NCI-H526 treated with DMSO at 0.1 percent for 48 hours (cell line): Measurements from ENCODE around the gene FEM1B.
A peak's percentile ranks its signal among the peaks of the same experiment; 100 is the strongest.
"Not testable (repeated sequence)": the region's sequence is repeated elsewhere in the genome, so short reads cannot be mapped to it uniquely, and the experiment has no call there.

ENCODE experiments used
- DNase-seq: peaks from one replicate; lab custom pipeline; 2025; lab: John Stamatoyannopoulos, UW

Gene FEM1B

DNA sequence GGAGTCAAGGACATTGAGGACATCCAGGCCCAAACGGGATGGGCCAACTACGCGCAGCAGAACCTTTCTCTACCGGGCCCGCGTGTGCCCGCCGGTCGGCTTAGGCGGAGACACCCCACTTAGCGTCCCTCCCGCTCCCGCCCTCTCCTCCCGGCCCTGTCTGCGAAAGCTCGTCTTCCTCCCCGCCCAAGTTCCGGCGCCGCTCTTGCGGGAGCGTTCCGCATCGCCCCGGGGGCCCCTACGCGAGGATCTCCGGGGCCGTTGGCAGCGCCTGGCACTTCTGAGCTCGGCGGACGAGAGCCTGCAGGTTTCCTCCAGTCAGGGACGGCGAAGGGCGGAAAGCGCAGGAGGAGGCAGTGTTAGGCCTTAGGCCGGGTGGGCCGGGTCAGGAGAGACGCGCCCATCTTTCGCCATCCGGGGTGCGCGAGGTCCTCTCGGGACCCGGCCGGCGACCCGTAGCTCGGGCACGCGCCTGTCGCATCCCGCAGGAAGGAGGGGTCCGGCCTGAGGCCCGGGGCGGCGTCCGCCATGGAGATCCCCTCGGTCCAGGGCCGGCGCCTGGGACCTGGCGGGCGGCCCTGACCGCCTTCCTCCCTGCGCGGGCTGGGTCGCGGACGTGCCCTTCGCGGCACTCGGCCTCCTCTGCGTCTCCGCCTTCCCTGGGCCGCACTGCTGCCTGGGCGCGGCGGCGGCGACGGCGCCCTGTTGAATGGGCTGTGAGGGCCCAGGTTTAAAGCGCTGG, at the start of gene FEM1B:
FEM1B (plus strand) TSS at position 143 of the 742 bp plus-strand sequence. CDS start 673 bp downstream, outside the sequence.
- peak; percentile 83 for DNase-seq

DNA sequence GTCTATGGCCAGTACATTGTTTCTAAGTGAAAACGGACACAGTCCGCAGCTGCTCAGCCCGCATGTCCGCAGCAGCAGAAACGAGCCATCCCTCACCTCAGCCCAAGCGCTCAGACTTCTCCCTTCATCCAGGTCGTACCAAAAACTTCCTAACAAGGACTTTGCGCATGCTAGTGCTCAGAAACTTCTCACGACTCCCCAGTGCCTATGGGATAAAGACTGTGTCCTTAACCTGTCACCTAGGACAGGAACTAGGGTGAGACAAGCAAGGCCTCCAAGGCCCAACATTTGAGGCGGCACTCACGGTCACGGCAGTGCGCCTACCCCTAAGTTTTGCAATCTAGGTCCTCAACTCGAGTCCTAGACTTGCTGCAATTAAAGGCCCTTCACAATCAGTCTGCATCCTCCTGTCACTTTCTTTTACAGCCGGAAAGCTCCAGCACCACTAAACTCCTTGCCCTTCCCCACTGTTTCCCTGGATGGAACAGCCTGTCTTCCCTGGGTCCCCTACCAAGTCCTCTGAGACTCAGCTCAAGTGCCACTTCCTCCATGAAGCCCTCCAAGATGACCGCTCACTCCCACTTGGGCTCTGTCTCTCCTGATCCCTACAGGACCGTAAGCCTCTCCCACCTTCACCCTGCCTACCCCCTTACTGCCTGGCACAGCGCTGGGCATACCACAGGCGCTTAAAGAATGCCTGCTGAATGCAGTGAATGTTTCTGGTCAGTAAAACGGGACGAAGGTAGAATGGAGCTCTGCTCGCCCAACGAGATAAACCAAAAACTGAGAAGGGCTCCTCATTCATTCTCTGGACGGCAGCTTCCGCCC, 49.2 kb upstream of the FEM1B start:
- no peak for DNase-seq

DNA sequence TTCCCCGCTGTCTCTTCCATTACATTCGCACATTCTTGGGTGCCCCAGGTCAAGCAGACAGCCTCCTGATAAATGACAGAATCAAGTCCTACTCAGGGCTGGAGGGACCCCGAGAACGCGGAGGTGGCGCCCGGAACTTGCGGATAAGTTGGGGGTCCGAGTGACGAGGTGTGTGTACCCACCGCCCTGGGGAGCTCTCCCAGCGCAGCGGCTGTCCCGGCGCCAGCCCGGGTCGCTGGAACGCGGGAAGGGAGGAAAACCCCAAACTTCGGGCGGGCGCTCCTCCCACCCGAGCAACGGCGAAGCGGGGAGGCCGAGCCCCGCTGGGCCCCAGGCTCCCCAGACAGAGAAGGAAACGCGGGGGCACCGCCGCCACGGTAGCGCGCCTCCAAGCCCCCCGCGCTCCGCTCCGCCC, 48.6 kb upstream of the FEM1B start:
- DNase-seq: no peak

DNA sequence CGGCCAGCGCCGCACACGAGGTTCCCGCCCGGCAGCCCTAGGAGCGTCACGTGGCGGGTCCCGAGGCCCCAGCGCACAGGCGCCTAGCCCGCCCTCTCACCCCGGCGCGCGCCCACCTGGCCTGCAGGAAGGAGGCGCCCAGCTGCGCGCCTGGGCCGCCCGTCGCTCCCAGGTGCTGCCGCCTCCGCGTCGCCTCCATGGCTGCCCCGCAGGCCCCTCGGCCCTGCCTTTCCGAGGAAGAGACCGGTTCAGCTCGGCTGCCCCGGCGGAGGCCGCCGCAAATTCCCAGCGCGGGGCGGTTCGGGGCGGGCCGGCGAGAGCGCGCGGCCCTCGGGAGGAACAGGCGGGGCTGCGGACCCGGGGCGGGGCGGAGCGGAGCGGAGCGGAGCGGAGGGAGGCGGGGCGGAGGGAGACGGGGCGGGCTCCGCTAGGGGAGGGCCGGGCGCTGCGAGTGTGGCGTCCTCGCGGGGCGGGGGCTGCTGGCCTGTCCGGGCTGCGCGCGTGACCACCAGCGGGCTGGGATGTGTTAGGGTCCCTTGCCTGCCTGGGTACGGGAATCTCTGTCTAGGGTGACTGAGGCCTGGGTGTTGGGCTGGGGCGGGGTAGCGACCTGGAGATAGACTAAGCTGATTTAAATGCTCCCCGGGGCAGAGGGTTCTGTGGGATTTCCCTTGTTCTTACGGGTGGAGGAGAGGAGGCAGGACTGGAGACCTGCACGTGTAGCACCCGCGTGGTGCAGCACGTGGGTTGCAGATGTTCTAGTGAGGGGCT, 48.0 kb upstream of the FEM1B start, which contains the start of gene CLN6:
CLN6 (minus strand) TSS at position 343 of the 771 bp plus-strand sequence; CDS start at position 199, 144 bp downstream.
- DNase-seq: peak; percentile 76

DNA sequence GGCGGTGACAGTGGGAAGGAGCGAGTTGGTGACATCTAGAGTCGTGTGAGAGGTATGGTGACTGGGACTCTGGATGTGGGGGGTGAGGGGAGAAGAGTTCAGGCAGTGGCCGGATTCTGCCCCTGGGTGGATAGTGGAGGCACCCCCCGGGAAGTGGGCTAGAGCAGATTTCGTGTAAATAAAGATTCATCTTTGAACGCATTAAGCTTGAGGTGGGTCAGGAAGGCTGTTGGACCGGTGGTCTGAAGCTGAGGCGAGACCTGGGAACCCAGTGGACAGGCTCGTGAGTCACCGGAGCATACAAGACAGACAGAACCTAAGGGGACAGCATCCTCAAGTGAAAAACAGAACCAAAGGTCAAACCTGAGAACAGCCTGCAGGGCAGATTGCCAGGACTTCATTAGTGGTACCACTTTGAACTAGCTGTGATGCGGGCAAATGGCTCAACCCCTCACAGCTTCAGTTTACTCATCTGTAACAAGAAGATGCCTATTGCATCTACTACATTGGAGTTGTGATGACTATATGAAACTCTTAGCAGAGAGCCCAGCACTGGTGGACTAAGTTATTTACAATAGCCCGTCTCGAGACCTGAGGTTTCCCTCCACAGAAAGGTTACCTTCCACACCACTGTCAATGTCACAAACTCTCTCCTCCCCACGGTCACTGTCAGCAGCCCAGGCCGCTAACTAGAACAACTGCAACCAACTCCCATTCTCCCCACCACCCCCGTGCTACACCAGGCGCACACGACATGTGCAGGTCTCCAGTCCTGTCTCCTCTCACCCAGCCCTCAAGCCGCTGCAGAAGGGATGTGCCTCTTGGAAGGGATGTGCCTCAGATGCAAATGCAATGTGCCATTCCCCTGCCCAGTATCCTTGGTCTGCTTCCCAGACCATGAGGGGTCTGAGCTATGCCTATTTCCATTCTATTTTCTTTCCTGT, 47.1 kb upstream of the FEM1B start:
- no peak for DNase-seq

DNA sequence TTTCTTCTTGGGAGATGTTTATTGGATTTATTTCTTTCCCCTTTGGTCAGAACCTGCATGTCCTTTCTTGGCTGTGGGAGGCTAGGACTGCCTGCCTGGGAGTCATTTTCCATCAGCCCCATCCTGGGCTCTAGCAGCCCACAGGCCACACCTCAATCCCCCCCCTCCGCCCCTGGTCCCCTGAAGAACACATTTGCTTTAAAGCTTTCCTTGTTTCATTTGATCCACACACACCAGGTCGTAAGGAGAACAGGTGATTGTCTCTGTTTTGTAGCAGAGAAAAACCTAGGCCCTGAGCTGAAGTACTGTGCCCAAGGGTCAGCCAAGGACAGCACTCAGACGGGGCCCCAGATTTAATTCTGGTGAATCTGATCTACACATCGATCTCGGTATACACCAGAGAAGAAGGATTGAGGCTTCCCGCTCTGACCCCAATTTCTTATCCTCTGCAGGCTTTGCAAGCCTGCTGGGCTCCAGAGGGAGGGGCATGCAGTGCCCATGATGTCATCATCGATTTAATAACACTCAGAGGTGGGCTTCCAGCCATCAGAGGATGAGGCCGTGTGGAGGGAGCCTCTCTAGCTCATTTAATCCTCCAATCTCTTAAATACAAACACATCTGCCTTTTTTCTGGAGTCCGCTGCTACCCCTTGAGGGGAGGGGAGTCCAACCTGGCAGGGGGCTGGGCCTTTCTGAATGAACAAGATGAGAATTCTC, 46.3 kb upstream of the FEM1B start:
- no peak for DNase-seq

DNA sequence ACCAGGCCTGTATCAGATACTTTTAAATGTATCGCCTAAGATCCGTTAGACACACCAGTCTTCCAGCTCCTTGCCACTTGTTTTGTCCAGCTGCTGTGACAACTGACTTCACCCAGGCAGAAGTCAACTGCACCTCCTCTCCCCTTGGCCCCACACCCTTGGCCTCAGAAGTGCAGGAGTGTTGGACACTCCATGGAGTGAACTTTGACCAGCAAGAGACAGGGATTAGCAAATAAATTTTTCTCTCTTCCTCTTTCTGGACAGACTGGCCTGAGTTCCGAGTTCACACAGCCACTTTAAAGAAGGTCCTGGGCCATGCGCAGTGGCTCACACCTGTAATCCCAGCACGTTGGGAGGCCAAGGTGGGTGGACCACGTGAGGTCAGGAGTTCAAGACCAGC, 45.1 kb upstream of the FEM1B start:
- DNase-seq: no peak

DNA sequence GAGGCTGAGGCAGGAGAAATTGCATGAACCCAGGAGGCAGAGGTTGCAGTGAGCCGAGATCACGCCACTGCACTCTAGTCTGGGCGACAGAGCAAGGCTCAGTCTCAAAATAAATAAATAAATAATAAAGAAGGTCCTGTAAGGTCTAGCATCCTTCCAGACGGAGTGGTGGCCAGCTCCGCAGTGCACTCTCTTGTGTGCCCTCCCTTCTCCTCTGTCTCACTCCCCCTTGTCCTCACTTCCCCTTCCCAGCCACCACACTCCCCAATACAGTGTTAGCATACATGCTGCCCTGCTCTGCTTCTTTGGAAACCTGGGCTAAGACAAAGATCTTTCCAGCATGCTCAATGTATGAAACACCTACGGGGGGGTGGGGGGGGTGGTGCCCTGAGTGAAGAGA, 44.6 kb upstream of the FEM1B start:
- no peak for DNase-seq

DNA sequence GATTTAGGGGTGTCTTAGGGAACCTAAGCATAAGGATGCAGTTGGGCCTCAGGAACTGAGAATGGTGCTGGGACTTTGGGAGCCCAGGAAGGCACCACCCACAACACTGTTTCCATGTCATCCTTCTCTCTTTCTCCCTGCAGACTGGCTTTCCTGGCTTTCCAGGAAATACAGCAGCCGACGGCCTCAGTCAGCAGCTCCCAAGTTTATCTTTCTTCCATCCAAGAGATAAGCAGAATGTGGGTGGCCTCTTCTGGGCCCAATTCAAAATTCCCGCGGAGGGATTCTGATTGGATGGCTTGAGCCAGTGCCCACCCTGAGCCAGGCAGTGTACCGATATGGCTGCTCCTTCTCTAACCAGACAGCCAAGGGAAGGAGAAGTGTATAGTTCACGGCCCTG, 43.5 kb upstream of the FEM1B start:
- no peak for DNase-seq

DNA sequence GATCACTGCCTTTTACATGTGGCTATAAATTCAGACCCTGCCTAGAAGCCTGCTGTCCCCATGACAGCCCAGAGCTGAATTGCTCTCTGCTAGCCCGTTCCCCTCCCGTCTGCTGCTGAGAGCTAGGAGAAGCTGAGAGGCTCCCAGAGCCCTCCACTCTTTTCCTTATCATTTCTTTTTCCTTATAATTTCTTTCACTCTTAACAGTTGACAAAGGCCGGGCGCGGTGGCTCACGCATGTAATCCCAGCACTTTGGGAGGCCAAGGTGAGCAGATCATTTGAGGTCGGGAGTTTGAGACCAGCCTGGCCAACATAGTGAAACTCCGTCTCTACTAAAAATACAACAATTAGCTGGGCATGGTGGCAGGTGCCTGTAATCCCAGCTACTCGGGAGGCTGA, 43.0 kb upstream of the FEM1B start:
- DNase-seq: not testable (repeated sequence)

DNA sequence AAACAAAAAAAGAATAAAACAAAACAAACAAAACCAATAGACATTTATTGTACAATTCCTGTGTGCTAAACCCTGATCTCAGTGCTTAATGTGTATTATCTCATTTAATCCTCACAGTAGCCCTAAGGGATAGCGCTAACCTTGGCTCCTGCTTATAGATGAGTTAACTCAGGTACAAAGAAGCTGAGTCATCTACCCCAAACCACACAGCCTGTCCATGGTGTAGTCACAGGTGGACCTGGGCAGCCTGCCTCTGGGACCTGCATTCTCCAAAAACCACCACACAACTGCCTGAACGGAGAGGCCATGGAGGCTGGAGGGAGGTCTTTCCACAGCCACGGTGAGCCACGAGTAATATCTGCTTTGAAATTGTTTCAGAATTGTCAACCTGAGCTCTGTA, 42.5 kb upstream of the FEM1B start:
- no peak for DNase-seq

DNA sequence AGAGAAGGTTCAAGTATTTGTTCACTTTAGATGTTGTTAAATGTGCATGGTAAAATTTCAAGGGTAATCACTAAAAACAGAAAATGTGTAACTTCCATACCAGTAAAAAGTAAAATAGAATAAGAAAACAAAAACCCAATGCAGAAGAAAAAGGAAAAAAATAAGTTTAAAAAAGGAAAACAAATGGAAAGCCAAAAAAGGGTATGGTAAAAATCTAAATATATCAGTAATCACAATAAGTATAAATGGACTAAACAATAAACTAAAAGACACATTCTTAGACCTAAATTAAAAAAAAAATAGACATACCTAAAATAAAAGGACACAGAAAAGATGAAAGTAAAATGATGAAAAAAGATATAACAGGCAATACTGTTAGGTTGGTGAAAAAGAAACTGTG, 38.5 kb upstream of the FEM1B start:
- no peak for DNase-seq

DNA sequence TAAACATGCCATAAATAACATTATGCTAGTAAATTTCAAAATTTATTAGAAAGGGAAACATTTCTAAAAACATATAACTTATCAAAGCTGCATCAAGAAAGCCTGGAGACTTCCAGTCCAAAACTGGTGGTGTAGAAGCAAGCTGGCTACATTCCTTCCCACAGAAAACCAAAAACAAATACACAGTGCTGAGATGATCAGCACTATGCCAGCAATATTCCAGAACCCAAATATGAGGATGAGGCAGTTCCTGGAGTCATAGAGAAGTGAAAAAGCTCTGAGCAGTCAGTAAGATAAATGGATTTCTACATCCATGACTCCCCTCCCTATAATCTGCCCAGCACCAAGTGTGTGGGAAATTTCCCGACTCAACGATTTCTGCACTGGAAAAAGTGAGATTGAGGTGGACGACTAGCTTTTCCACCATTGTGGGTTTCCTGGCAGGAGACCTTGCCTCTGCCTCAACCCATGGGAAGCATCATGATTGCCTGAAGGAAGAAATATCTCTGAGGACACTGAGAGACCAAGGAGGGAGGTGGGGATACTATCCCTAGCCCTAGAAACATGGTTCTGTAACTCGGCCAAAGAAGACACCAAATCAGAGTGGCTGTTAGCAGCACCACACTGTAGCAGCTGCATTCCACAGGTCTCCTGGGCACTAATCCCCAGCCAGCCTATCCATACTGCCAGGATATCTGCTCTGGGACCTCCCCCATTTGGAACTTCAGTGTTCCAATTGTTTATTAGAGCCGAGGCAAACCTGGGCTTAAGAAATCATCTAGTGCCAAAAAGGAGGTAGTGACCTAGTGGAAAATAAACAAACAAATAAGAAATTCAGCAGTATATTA, 36.2 kb upstream of the FEM1B start:
- DNase-seq: no peak

DNA sequence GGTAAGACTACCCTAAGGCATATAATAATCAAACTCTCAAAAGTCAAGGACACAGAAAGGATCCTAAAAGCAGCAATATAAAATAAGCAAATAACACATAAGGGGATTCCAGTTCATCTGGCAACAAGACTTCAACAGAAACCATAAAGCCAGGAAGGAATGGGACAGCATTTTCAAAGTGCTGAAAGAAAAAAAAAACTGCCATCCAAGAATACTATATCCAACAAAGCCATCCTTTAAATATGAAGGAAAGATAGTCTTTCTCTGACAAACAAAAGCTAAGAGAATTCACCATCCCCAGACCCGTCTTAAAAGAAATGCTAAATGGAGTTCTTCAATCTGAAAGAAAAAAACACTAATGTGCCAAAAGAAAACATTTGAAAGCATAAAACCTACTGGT, 33.3 kb upstream of the FEM1B start:
- no peak for DNase-seq

DNA sequence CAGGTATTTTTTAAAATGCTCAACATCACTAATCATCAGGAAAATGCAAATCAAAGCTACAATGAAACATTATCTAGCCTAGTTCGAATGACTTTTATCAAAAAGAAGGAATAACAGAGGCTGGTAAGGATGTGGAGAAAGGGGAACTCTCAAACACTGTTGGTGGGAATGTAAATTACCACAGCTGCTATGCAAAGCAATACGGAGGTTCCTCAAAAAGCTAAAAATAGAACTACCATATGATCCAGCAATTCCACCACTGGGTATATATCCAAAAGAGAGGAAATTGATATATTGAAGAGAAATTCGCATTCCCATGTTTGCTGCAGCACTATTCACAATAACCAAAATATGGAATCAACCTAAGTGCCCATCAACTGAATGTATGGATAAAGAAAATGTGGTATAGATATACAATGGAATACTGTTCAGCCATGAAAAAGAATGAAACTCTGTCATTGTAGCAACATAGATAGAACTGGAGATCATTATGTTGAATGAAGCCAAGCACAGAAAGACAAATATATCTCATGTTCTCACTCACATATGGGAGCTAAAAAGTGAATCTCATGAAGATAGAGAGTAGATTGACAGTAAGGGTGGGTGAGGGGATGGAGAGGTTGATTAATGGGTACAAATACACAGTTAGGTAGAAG, 28.4 kb upstream of the FEM1B start:
- peak; percentile 66 for DNase-seq

DNA sequence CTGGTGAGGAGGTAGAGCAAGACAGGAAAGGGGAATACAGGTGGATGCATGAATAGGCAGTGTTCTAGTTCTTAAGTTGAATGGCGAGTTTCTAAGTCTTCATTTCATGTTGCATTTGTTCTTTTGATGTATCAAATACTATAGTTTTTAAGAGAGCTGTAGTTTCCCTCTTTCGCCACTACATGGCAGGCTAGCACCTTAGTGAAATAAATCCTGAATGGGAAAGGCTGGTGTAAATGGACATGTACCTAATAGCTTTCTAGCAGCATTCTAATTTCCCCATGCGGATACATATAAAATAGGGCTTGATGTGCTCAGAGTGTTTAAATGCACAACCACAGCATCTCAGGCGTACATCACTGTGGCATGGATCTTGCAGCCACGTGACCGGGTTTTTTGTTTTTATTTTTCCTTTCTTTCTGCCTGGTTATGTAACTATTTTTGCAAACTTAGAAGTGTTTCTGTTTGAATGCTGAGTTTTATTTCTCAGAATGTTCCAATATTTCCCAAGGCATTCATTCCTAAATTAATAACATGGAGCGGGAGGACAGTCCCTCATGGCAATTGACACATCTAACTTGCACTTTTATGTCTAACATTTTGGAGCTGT, 24.5 kb upstream of the FEM1B start:
- DNase-seq: peak; percentile 89

DNA sequence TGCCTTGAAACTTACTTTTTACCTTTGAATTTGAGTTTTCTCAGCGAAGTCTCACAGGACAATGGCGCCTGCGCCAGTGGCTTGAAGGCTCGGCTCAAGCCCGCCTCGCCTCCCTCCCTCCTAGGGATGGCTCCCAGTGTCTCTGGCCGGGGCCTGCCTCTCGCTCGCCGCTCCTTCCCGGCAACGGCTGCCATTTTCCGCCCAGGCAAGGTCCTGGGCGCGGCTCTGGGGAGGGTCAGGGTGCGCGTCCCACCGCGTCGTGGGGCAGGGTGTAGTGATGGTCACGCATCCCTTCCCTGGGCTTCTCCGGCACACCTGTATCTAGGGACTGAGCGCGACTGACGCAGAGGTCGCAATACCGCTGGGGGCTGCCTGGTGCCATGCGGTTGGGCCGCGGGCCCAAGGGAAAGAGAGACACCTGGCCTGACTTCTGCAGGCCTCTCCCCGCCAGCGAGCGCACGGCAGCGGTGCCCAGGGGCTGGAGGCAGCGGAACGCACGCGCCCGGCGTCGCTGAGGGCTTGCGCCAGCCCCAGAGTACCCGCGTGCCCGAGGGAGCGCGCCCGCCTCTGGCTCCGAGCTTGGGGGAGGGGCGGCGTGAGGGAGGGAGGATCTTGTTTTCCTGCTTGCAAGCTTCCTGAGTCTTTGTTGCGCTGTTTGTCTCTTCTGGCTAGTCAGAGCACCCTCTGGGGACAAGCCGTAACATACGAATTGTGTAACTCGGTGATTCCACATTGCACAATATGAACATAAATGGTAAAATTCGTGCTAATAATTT, 20.7 kb upstream of the FEM1B start:
- DNase-seq: peak; percentile 72

DNA sequence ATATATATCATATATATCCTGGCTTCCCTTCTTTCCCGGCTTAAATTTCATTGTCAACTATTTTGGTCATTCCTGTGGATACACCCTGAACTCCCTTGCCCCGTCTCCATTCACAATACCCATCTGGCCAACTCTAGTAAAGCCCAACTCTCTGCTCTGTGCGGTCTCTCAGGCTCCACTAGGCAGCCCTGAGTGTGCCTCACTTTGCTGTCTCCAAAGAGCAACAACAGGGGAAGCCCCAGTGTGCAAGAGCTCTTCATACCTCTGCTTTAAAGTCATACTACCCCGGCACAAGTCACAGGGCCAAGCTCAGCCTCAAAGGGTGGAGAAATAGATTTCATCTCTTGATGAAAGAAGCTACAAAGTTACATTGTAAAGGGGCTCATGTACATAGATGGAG, 18.9 kb upstream of the FEM1B start:
- DNase-seq: no peak
